GM12873 (cell line): ENCODE measurements around the gene SEMA3E.

Source experiments
- TF ChIP-seq, protein P1 (sequence below): IDR thresholded peaks from 2 replicates; pipeline ENCODE4 v1.5.1; 2012; ENCODE audit warnings: low read depth, mild to moderate bottlenecking, moderate library complexity, low read length, control low read depth; ENCODE audit not compliant: insufficient read depth; ENCODE audit errors: missing control alignments

The SEMA3E gene

DNA sequence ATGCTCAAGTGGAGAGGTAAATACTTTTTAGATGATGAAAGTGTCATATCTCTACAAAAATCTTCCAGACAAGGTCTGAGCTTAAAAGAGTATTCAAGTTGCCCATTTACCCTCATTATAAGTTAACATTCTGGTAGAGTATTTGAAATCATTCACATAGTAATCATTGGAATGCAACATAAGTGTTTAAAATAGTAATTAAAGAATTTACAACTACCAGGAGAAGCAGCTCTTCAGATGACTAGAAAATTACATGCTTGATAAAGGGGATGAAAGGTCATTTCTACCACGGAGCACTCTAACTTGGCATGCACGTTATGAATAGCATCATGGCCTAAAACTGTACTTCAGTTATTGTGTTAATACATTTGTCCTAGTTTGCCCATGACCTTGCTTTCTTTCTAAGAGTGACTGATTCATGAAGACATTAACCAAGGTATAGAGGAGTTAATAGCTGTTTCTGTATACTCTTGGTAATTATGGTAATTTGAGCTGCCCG lies 120.0 kb downstream of the SEMA3E start:
- TF ChIP-seq, protein P1, sequence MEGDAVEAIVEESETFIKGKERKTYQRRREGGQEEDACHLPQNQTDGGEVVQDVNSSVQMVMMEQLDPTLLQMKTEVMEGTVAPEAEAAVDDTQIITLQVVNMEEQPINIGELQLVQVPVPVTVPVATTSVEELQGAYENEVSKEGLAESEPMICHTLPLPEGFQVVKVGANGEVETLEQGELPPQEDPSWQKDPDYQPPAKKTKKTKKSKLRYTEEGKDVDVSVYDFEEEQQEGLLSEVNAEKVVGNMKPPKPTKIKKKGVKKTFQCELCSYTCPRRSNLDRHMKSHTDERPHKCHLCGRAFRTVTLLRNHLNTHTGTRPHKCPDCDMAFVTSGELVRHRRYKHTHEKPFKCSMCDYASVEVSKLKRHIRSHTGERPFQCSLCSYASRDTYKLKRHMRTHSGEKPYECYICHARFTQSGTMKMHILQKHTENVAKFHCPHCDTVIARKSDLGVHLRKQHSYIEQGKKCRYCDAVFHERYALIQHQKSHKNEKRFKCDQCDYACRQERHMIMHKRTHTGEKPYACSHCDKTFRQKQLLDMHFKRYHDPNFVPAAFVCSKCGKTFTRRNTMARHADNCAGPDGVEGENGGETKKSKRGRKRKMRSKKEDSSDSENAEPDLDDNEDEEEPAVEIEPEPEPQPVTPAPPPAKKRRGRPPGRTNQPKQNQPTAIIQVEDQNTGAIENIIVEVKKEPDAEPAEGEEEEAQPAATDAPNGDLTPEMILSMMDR, result no peak

DNA sequence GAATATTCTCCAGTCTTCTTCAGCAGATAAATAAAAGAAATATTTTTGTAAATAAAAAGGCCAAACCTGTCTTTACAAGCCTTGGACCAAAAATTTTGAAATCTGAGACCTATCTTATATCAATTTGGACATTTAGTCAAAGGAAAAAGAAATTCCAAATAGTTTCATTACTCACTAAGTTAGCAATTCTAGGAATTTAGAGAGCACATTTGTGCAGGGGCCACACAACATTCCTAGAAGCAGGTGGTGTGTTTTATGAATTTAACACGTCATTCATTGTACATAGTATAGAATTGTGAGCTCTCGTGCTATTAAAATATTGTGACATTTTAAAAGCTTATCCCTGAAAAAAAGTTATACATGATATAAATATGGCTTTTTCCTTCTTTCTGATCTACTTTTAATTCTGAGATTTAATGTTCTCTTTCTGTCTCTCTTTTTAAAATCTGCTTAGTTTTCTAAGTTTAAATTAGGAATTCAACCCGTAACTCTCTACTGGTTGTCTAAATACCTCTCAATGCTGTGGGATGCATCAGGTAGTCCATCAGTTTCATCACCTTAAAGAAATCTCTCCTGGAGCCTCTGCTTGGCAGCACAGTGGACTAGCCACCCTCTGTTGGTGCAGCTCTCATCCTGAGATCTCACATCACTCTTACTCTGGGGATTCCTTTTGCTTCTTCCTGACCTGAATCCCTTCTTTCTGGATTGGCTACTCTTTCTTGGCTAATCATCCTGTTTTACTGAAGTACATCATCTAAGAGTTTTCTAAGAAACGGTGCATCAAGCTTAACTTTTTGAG lies 124.5 kb downstream of the SEMA3E start:
- TF ChIP-seq, protein P1, result no peak

DNA sequence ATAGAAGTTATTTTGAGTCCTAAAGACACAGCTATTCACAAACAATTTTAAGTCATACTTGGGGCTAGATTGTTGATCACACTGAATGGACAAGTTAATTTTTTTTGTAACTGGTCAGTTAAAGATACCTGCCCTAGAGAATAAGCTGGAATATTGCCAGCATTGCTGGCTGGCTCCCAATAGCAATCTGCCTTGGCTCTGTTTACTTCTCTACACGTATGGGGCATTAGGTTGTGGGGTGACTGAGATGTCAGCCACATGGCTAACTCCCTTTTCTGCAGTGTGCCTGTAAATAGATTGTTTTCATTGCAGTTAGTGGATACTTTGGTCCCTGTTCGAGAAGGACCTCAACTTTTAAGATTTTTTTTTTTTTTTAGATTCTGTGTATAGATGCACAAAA lies 128.2 kb downstream of the SEMA3E start:
- TF ChIP-seq, protein P1, result no peak

DNA sequence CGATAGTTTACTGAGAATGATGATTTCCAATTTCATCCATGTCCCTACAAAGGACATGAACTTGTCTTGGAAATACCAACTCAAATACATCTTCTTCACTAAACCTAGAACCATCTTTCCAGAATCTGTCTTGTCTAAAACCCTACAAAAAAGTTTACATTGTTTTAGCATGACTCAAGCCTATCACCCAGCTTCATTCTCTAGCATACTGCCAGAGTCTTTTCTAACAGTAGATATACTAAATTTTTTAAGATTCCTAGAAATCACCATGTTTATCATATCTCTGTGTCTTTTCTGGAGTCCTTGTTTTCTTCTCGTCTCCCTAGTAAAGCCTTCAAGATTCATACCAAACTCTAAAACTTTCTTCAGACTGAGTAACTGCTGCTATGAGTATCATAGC lies 129.7 kb downstream of the SEMA3E start:
- TF ChIP-seq, protein P1, result no peak

DNA sequence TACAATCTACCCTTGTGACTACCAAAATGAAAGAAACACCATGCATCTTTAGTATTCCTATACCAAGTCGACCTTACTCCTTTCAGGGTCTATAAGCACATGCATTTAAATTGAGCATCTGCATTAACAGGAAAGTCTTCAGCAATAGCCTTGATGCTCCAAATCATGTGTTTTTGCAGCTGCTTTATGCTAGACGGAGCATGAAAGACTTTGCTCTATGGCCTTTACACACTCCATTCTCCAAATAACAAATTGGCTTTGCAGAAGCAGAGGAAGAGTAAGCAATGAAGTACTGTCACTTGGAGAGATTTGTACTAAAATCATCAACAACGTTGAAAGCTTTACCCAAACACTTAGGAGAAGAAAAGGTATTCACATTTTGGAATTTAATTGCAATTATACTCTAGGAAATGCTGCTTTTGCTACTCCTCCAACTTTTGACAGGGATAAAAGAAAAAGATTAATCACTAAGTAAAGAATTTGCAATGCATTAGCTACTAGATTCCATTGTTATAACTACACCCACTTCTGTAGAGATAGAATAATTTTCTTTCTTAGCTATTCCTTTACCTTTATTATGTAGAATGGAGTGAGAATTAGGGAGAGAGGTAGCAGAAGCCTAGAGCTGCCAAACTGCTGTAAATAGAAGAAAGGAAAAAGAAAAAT lies 131.8 kb downstream of the SEMA3E start:
- TF ChIP-seq, protein P1, result no peak

DNA sequence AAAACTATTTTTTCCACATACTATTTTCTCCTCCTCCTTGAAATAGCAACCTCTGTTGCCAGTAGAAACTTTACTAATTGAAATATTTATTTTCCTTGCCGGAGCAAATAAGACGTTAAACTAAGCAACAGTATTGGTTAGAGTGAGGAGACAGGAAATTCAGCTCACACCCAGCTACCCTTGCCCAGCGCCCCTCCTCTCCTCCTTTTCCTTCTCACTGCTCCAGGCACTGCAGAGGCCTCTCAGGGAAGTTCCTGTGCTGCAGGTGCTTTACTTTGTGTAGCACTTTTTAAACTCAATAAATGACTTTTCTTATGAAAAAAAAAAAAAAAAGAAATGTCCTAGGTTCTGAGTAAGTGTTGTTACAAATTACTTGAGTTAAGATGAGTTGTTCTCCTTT lies 134.0 kb downstream of the SEMA3E start:
- TF ChIP-seq, protein P1, result no peak

DNA sequence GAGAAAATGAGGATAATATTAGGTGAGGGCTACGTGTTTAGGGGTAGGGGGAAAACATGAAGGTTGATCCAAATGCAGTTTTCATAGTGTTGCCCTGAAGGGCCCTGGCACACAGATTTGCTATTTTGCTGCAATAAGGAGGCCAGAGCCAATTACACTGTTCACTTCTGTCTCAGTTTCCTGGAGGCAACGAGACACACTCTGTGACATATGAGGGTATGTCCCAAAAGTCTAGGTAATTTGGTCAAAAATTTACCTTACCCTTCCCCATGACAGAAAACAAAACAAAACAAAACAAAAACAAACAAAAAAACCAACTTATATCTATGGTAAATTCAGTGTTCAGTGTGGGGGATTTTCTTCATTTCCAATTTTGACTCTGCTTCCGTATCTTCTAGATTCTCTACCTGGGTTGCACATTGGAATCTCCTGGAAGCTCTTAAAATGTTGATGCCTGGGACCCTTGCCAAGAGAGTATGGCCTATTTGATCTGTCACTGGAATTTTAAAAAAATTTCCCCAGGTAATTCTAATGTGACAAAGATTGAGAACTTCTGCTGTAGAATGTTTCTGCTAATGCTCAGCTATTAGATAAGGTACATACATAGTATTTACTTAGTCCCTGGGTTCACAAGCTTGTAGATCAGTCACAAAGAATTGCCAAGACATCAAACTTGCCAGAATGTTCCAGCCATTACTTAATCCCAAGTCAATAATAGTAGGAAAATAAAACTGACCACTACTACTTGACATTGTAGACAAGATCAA lies 139.5 kb downstream of the SEMA3E start:
- TF ChIP-seq, protein P1, result no peak
